HepG2 (cell line): ENCODE data around the gene PLOD2. TPM values are rescaled to one million over a fixed set of nuclear protein-coding genes. Genes with fewer than 3 reads are reported as not detected.

Experiments
- ATAC-seq: fragments of 200-7000 bp; cut with Tn5 transposase; 3 replicates; pipeline ENCODE4 v1.9.1; 2020; ENCODE audit warnings: mild to moderate bottlenecking, moderate library complexity
- BruUV-seq: library from RNA; stranded (reverse); fragments of 400-500 nt; replicated peaks from 2 replicates; lab custom pipeline; 2021; lab: Mats Ljungman, UMichigan
- CTCF ChIA-PET: fragments of 300-600 bp; formaldehyde crosslinking; extraction: SDS; loops from one replicate; lab custom pipeline; 2021; ENCODE audit warnings: low total read pairs, inconsistent platforms, low intra/inter-chr PET ratio; lab: Yijun Ruan, JAX
- POLR2A ChIA-PET: fragments of 350-600 bp; sonication (Branson Sonifier 250); formaldehyde crosslinking; loops from one replicate; lab custom pipeline; 2020; ENCODE audit warnings: antibody characterized with exemption, inconsistent platforms; lab: Yijun Ruan, JAX
- DNase-seq: peaks from one replicate; pipeline ENCODE4 v3.0.0-alpha.2; 2015; ENCODE audit warnings: low spot score
- FAIRE-seq: peaks from 3 replicates; lab custom pipeline; 2011; peaks lifted over from hg19 to GRCh38; lab: Jason Lieb, UNC
- H2AFZ ChIP-seq: one replicate; pipeline ENCODE4 v1.6.1; 2011; ENCODE audit warnings: low read length, inconsistent platforms
- H3K27ac ChIP-seq: fragments of 300-600 bp; 3 replicates; pipeline ENCODE4 v1.8.0; 2011; ENCODE audit warnings: mixed run types, mild to moderate bottlenecking, mixed read lengths, low read length, inconsistent platforms; ENCODE audit not compliant: insufficient read depth; ENCODE audit errors: extremely low read length
- H3K27me3 ChIP-seq, 2 experiments: fragments of 200-600 bp in 1 of 2; 2 replicates in 1 of 2; 3 replicates in 1 of 2; pipeline versions ENCODE4 v1.6.0 to v1.8.0; 2011; ENCODE audit warnings: low read length in 2 of 2, mild to moderate bottlenecking in 2 of 2, moderate library complexity in 2 of 2, inconsistent platforms in 1 of 2; ENCODE audit not compliant: insufficient read depth in 2 of 2, control insufficient read depth in 1 of 2
- H3K36me3 ChIP-seq, 2 experiments: fragments of 200-600 bp in 1 of 2; replicated peaks in 1 of 2; 2 replicates in 1 of 2; 3 replicates in 1 of 2; pipeline versions ENCODE4 v1.5.1 to v1.8.0; 2011; ENCODE audit warnings: low read length in 2 of 2, inconsistent platforms in 1 of 2; ENCODE audit not compliant: insufficient read depth in 2 of 2, control insufficient read depth in 1 of 2
- H3K4me1 ChIP-seq: 2 replicates; pipeline ENCODE4 v1.5.1; 2012; ENCODE audit warnings: low read length, inconsistent platforms; ENCODE audit not compliant: insufficient read depth
- H3K4me2 ChIP-seq: 2 replicates; pipeline ENCODE4 v1.6.0; 2011; ENCODE audit warnings: low read depth, low read length, inconsistent platforms
- H3K4me3 ChIP-seq, 3 experiments: fragments of 200-600 bp in 1 of 3; sonication (generic), shearing (Covaris generic) in 1 of 3; replicated peaks in 1 of 3; 2 replicates each; pipeline ENCODE4 v1.5.1; 2011 to 2016; ENCODE audit warnings: low read length in 3 of 3, inconsistent platforms in 2 of 3, low read depth in 2 of 3, mild to moderate bottlenecking in 2 of 3, control low read depth in 1 of 3, mixed read lengths in 1 of 3; ENCODE audit not compliant: insufficient read depth in 1 of 3
- H3K79me2 ChIP-seq: one replicate; pipeline ENCODE4 v1.6.1; 2011; ENCODE audit warnings: low read length, inconsistent platforms; ENCODE audit not compliant: insufficient read depth
- H3K9ac ChIP-seq: 2 replicates; pipeline ENCODE4 v1.6.0; 2011; ENCODE audit warnings: mild to moderate bottlenecking, low read depth, low read length, inconsistent platforms; ENCODE audit not compliant: insufficient read depth
- H3K9me3 ChIP-seq: 2 replicates; pipeline ENCODE4 v1.5.1; 2012; ENCODE audit warnings: mild to moderate bottlenecking, low read length
- H4K20me1 ChIP-seq: 2 replicates; pipeline ENCODE4 v1.6.0; 2011; ENCODE audit warnings: inconsistent platforms, mild to moderate bottlenecking, low read length, moderate library complexity; ENCODE audit not compliant: insufficient read depth
- CEBPB ChIP-seq: IDR thresholded peaks from 2 replicates; pipeline ENCODE4 v1.6.1; 2011; ENCODE audit warnings: low read depth, low read length, improper control_type of control experiment, borderline replicate concordance
- SRSF1 ChIP-seq: fragments of 200-400 bp; formaldehyde crosslinking; optimal IDR thresholded peaks from 2 replicates; pipeline ENCODE3; 2017; ENCODE audit warnings: mild to moderate bottlenecking, low read depth, low read length, moderate library complexity
- ZNF557 ChIP-seq: sonication (generic); formaldehyde crosslinking; IDR thresholded peaks from 2 replicates; pipeline ENCODE4 v1.4.0; 2020; ENCODE audit warnings: missing genetic modification reagents
- whole genome bisulfite sequencing: methylation state at CpG from one replicate; pipeline ENCODE4 v1.1.6; 2017; ENCODE audit warnings: low lambda C conversion rate; 5-methylcytosine and 5-hydroxymethylcytosine counted together
- in situ Hi-C: cut with HindIII; loops from 2 replicates; pipeline ENCODE4 v1.10.0; 2017; ENCODE audit warnings: low pct_unique_long_range_greater_than_20kb; ENCODE audit not compliant: extremely low pct_ligation_motif_present
- intact Hi-C: fragments of 100-400 bp; cut with micrococcal nuclease; formaldehyde crosslinking; loops from one replicate; pipeline ENCODE4 v1.10.0; 2022; ENCODE audit not compliant: unreplicated experiment
- polyA plus RNA-seq, 8 experiments: library from polyadenylated mRNA; depleted of rRNA in 3 of 8; stranded (reverse) in 7 of 8; unstranded in 1 of 8; fragments of >200 nt; fragmentation: Illumina TruSeq in 4 of 8; extraction: Trizol in 4 of 8; gene quantifications; 2 replicates each; pipeline versions ENCODE4 v1.2.1 to v1.2.3, GENCODE V29; 2011 to 2016; ENCODE audit warnings: low read depth in 4 of 8, missing spikeins in 1 of 8, mixed read lengths in 1 of 8; ENCODE audit not compliant: insufficient read depth in 1 of 8
- total RNA-seq, 5 experiments: library from RNA; depleted of rRNA; stranded (reverse); fragments of >200 nt; fragmentation: Illumina TruSeq; extraction: Trizol; gene quantifications; 2 replicates each; pipeline ENCODE4 v1.2.3, GENCODE V29; 2016; ENCODE audit warnings: low read depth in 1 of 5
- TF ChIP-seq, protein P1 (sequence below): IDR thresholded peaks from 2 replicates; pipeline ENCODE4 v1.6.1; 2018; ENCODE audit warnings: missing genetic modification reagents, mild to moderate bottlenecking, missing compliant biosample characterization
- TF ChIP-seq, protein P2 (sequence below): IDR thresholded peaks from 2 replicates; pipeline ENCODE4 v1.6.1; 2016; ENCODE audit warnings: low read depth, control low read depth
- TF ChIP-seq, protein P3 (sequence below): sonication (generic); formaldehyde crosslinking; IDR thresholded peaks from 2 replicates; pipeline ENCODE4 v1.4.0; 2020; ENCODE audit warnings: missing genetic modification reagents, borderline replicate concordance

PLOD2 gene
- total and polyA plus RNA-seq, 2 of the 13 experiments (the other 11 are each of a cell fraction or from before 2014, with no cell fraction given), result 107 to 161 TPM

DNA sequence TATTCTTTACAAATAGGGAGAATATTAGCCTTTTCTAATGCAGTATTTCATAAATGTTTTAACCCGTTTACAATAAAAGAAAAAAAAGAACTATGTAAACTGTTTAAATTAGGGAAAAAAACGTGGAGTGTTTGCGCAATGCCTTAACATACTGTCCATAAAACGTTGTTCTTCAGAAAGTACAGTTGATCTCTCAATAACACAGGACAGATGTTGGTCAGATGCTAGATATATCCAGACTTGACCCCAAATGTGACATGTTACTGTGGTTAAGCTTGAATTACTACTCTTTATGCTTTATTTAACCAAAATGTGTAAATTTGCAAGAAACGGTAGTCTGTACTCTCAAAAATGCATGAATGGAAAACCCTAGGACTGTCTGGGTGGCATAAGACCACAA lies 110.3 kb downstream of the PLOD2 start:
- POLR2A ChIA-PET, result no interaction called here
- no peak for FAIRE-seq
- intact Hi-C loops, result no loop called here
- Histone ChIP-seq H3K79me2 (no peaks in the 10 kb centered on the region), H3K36me3 (no peaks in the 10 kb centered on the region), H4K20me1 (no peaks in the 10 kb centered on the region), H3K9ac (no peak overlapping the region), H3K4me3 (no peak overlapping the region), H3K4me1 (peaks cover 1% of the 10 kb centered on the region; the same call in 1 of the 2 replicates)
- TF ChIP-seq, protein P1, sequence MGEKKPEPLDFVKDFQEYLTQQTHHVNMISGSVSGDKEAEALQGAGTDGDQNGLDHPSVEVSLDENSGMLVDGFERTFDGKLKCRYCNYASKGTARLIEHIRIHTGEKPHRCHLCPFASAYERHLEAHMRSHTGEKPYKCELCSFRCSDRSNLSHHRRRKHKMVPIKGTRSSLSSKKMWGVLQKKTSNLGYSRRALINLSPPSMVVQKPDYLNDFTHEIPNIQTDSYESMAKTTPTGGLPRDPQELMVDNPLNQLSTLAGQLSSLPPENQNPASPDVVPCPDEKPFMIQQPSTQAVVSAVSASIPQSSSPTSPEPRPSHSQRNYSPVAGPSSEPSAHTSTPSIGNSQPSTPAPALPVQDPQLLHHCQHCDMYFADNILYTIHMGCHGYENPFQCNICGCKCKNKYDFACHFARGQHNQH, result no peak
- peak; percentile 48; the same call in 1 of the 2 replicates for TF ChIP-seq CEBPB
- TF ChIP-seq, protein P2, sequence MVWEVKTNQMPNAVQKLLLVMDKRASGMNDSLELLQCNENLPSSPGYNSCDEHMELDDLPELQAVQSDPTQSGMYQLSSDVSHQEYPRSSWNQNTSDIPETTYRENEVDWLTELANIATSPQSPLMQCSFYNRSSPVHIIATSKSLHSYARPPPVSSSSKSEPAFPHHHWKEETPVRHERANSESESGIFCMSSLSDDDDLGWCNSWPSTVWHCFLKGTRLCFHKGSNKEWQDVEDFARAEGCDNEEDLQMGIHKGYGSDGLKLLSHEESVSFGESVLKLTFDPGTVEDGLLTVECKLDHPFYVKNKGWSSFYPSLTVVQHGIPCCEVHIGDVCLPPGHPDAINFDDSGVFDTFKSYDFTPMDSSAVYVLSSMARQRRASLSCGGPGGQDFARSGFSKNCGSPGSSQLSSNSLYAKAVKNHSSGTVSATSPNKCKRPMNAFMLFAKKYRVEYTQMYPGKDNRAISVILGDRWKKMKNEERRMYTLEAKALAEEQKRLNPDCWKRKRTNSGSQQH (CRISPR knock-in tag), result no peak
- no peak for TF ChIP-seq SRSF1
- no peak for TF ChIP-seq ZNF557 (CRISPR knock-in tag)
- TF ChIP-seq, protein P3, sequence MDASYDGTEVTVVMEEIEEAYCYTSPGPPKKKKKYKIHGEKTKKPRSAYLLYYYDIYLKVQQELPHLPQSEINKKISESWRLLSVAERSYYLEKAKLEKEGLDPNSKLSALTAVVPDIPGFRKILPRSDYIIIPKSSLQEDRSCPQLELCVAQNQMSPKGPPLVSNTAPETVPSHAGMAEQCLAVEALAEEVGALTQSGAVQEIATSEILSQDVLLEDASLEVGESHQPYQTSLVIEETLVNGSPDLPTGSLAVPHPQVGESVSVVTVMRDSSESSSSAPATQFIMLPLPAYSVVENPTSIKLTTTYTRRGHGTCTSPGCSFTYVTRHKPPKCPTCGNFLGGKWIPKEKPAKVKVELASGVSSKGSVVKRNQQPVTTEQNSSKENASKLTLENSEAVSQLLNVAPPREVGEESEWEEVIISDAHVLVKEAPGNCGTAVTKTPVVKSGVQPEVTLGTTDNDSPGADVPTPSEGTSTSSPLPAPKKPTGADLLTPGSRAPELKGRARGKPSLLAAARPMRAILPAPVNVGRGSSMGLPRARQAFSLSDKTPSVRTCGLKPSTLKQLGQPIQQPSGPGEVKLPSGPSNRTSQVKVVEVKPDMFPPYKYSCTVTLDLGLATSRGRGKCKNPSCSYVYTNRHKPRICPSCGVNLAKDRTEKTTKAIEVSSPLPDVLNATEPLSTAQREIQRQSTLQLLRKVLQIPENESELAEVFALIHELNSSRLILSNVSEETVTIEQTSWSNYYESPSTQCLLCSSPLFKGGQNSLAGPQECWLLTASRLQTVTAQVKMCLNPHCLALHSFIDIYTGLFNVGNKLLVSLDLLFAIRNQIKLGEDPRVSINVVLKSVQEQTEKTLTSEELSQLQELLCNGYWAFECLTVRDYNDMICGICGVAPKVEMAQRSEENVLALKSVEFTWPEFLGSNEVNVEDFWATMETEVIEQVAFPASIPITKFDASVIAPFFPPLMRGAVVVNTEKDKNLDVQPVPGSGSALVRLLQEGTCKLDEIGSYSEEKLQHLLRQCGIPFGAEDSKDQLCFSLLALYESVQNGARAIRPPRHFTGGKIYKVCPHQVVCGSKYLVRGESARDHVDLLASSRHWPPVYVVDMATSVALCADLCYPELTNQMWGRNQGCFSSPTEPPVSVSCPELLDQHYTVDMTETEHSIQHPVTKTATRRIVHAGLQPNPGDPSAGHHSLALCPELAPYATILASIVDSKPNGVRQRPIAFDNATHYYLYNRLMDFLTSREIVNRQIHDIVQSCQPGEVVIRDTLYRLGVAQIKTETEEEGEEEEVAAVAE, result no peak
- TF ChIP-seq, all 625 proteins: peak for 1
- ATAC-seq, result no peak
- H3K27me3 ChIP-seq, result no peaks in the 10 kb centered on the region
- no peak for DNase-seq
- no peak overlapping the region for H3K4me2 ChIP-seq
- no peaks in the 10 kb centered on the region for H3K9me3 ChIP-seq
- H2AFZ ChIP-seq, result no peak overlapping the region
- no TSS peak for BruUV-seq
- H3K27ac ChIP-seq, result no peak overlapping the region
- CTCF ChIA-PET, result no interaction called here
- 72% methylated on average over 5 of the region's 5 CpGs for whole genome bisulfite sequencing
- in situ Hi-C loops, result no loop called here
